ENCODE measurements around the gene SIPA1L3. TPM values are rescaled to one million over a fixed set of nuclear protein-coding genes. Genes with fewer than 3 reads are reported as not detected.

SIPA1L3 gene
- total RNA-seq, 1 donor from 2014 or later, result 63.2 TPM

DNA sequence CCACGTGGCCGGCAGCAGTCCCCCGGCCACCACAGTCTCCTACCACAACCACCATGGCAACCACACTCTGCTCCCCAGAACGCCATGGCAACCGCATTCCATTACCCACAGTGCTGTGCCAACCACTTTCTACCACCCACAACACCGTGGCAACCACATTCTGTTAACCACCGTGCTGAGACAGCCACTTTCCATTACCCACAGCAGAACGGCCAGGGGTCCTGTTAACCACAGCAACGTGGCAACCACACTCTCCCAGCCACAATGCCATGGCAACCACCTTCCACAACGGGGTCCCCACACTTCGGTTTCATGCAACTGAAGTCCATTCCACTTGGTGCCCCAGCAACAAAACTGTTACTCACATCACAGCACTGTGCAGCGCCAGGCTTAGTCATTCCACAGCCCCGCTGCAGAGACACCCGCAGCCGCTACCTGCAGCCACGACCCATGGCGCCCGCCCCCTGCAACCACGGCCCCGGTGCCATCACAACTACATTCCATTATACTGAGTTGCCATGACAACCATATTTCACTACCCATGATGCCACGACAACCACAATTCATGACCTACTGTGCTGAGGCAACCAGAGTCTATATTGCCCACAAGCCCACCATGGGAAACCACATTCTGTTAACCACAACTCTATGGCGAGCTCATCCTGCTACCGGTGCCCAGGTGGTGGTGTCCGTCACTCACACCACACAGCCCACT is 307.1 kb downstream of the SIPA1L3 start:
- H3K36me3 ChIP-seq, result no peaks in the 10 kb centered on the region
- peaks cover 27% of the 10 kb centered on the region for H3K4me1 ChIP-seq
- no peak overlapping the region for H3K4me3 ChIP-seq
- TF ChIP-seq, protein P1, sequence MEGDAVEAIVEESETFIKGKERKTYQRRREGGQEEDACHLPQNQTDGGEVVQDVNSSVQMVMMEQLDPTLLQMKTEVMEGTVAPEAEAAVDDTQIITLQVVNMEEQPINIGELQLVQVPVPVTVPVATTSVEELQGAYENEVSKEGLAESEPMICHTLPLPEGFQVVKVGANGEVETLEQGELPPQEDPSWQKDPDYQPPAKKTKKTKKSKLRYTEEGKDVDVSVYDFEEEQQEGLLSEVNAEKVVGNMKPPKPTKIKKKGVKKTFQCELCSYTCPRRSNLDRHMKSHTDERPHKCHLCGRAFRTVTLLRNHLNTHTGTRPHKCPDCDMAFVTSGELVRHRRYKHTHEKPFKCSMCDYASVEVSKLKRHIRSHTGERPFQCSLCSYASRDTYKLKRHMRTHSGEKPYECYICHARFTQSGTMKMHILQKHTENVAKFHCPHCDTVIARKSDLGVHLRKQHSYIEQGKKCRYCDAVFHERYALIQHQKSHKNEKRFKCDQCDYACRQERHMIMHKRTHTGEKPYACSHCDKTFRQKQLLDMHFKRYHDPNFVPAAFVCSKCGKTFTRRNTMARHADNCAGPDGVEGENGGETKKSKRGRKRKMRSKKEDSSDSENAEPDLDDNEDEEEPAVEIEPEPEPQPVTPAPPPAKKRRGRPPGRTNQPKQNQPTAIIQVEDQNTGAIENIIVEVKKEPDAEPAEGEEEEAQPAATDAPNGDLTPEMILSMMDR (IDR thresholded peaks at IDR 0.05), result no peak
- no peak for DNase-seq
- H3K27me3 ChIP-seq (ENCODE audit: low read depth), result peaks cover 52% of the 10 kb centered on the region
- no peak overlapping the region for H3K27ac ChIP-seq
- intact Hi-C loops (cut with DNase I), result no loop called here
- H3K9me3 ChIP-seq, result no peaks in the 10 kb centered on the region
- no peak for ATAC-seq

DNA sequence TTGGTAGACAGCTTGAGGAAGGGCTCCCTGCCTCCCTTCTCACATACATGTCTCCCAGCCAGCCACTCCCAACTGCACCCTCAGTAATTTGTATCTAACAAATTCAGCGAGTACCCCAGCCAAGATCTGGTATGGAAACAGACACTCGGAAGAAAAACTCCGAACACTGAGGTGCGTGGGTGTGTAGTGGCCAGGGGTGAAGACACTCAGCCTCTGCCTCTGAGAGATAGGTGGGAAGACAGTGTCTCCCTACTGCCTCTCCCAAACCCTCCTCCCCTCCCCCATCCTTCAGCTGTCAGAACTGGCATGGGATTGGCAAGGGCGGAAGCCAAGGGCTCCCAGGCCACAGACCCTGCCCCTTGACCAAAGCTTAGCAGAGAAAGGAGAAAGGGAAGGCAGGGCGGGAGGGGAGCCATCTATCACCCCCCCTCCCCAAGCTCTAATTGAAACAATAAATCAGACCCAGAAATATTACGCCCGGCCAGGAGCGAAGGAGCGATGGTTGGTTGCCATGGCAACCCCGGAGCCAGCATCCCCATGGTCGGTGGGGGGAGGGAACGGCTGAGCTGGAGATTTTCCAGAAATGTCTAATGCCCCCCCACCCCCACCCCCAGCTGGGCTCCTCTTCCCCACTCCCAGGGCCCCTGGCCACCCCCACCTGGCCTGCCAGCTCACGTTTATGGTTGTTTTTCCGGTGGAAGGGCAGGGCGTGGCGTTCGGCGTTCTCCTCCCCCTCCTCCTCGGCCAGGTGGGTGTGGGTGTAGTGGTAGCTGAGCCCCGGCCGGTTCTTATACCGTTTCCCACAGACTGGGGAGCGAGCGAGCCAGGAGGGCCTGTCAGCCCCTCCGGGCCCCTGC is 310.0 kb downstream of the SIPA1L3 start:
- Histone ChIP-seq H3K27me3 (ENCODE audit: low read depth) (peaks cover 46% of the 10 kb centered on the region), H3K4me3 (no peak overlapping the region), H3K27ac (no peak overlapping the region), H3K36me3 (no peaks in the 10 kb centered on the region), H3K9me3 (no peaks in the 10 kb centered on the region), H3K4me1 (no peaks in the 10 kb centered on the region)
- intact Hi-C loops (cut with DNase I), result no loop called here
- no peak for ATAC-seq
- DNase-seq, result no peak
- TF ChIP-seq, protein P1 (IDR thresholded peaks at IDR 0.05), result no peak

DNA sequence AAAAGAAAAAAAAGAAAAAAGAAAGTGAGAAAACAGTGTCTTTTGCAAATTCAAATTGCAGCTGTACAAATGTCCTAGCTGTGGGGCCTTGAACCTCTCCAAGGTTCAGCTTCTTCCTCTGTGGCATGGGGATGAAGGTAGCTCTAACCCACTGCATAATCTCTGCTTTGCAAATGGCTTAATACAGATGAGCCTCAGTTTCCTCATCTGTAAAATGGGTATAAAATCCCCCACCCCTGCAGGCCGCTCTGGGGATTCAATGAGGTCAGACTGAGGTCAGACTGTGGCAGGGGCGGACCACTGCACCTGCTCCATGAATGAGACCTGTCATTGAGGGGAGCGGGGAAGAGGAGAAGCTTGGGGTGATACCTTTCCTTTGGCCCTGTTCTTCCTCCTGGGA is 311.2 kb downstream of the SIPA1L3 start:
- Histone ChIP-seq H3K4me1 (no peaks in the 10 kb centered on the region), H3K27ac (no peak overlapping the region), H3K9me3 (no peaks in the 10 kb centered on the region), H3K4me3 (no peak overlapping the region), H3K27me3 (ENCODE audit: low read depth) (peaks cover 49% of the 10 kb centered on the region), H3K36me3 (no peaks in the 10 kb centered on the region)
- intact Hi-C loops (cut with DNase I), result no loop called here
- TF ChIP-seq, protein P1 (IDR thresholded peaks at IDR 0.05), result no peak
- ATAC-seq, result no peak
- no peak for DNase-seq

DNA sequence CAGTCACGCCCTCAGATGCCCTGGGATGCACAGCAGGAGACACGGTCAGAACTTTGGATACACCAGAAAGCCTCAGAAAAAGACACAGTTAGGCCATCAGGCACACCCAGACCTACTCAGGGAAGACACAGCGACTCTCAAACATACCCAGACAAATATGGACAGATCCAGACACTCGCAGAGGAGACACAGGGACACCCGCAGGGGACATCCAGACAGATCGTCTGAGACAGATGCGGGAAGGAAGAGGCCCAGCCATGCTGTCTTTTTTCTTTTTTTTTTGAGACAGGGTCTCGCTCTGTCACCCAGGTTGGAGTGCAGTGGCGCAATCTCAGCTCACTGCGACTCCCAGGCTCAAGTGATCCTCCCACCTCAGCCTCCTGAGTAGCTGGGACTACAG is 312.2 kb downstream of the SIPA1L3 start:
- Histone ChIP-seq H3K27ac (no peak overlapping the region), H3K4me1 (peaks cover 4% of the 10 kb centered on the region), H3K9me3 (no peaks in the 10 kb centered on the region), H3K27me3 (ENCODE audit: low read depth) (peaks cover 55% of the 10 kb centered on the region), H3K36me3 (no peaks in the 10 kb centered on the region), H3K4me3 (no peak overlapping the region)
- intact Hi-C loops (cut with DNase I), result no loop called here
- no peak for DNase-seq
- TF ChIP-seq, protein P1 (IDR thresholded peaks at IDR 0.05), result no peak
- no peak for ATAC-seq

DNA sequence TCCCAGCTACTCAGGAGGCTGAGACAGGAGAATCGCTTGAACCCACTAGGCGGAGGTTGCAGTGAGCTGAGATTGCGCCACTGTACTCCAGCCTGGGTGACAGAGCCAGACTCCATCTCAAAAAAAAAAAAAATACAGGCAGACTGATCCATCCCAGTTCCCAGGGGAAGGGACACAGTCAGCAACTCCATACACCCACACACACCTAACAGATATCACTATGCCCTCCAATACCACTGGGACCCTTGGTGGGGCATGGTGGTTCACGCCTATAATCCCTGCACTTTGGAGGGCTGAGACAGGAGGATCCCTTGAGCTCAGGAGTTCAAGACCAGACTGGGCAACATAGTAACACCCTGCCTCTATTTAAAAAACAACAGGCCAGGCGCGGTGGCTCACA is 314.4 kb downstream of the SIPA1L3 start:
- Histone ChIP-seq H3K27ac (no peak overlapping the region), H3K4me3 (no peak overlapping the region), H3K27me3 (ENCODE audit: low read depth) (peaks cover 64% of the 10 kb centered on the region), H3K4me1 (peaks cover 5% of the 10 kb centered on the region), H3K36me3 (no peaks in the 10 kb centered on the region), H3K9me3 (no peaks in the 10 kb centered on the region)
- DNase-seq, result no peak
- no peak for ATAC-seq
- TF ChIP-seq, protein P1 (IDR thresholded peaks at IDR 0.05), result no peak
- intact Hi-C loops (cut with DNase I), result no loop called here
